ENCODE measurements around the gene CBX5. TPM values are rescaled to one million over a fixed set of nuclear protein-coding genes. Genes with fewer than 3 reads are reported as not detected.
"Not testable (repeated sequence)": the region's sequence is repeated elsewhere in the genome, so short reads cannot be mapped to it uniquely, and the experiment has no call there.

CBX5 gene
- polyA plus RNA-seq, 1 of the 3 experiments (the other 2 are of a cell fraction), result 11.6 TPM

- Histone ChIP-seq H3K27me3 (ENCODE audit: insufficient read depth) (no peaks in the 10 kb centered on the region), H3K4me2 (no peak overlapping the region), H4K20me1 (ENCODE audit: insufficient read depth) (no peaks in the 10 kb centered on the region), H3K4me1 (ENCODE audit: control insufficient read depth in 1 of 2, insufficient read depth in 2 of 2, low read depth in 1 of 2, low read length in 1 of 2) (peaks cover 0 to 15% of the 10 kb centered on the region in 2 experiments; a peak in 1 of 4 replicates), H3K27ac (ENCODE audit: low read depth in 2 of 2, low read length in 1 of 2) (no peak overlapping the region), H3K4me3 (ENCODE audit: low read depth in 2 of 2, low read length in 1 of 2) (no peak overlapping the region), H3K9me2 (no peaks in the 10 kb centered on the region), H3F3A (replicated peaks; ENCODE audit: insufficient read depth) (no peaks in the 10 kb centered on the region), H3K9me3 (no peaks in the 10 kb centered on the region), H3K36me3 (replicated peaks in 1 of 2; ENCODE audit: control insufficient read depth in 1 of 2, insufficient read depth in 2 of 2, low read length in 1 of 2) (peaks cover 7 to 23% of the 10 kb centered on the region in 2 experiments), H3K79me2 (ENCODE audit: insufficient read depth) (peaks cover 34% of the 10 kb centered on the region; the same call in 1 of the 2 replicates), H2AFZ (ENCODE audit: low read depth) (no peak overlapping the region), H3K9ac (no peak overlapping the region)
- TF ChIP-seq RCOR1 (IDR thresholded peaks at IDR 0.05; ENCODE audit: low read length), result no peak
- TF ChIP-seq YY1 (IDR thresholded peaks at IDR 0.05; ENCODE audit: low read depth), result no peak
- ChIA-PET CTCF (interaction anchor here (1.3 to 19.6 kb wide), 7 partner anchors 12 to 180 kb away, joined by 3 to 568 read pairs (median 6); partner anchors contain the start of genes HOXC5, HOXC8 and HOXC9), POLR2A (interaction anchor here (0.7 to 2.2 kb wide), 2 partner anchors 13 to 807 kb away, joined by 3 to 10 read pairs; no protein-coding TSS in a partner anchor)
- WGBS (ENCODE audit: low lambda C conversion rate), result 85% methylated on average over 1 of the region's 1 CpG
- no peak for DNase-seq
Measured at GRCh38 chr12:54185919-54186318, 94.0 kb downstream of the CBX5 start.

- not testable (repeated sequence) for H3K27ac ChIP-seq (ENCODE audit: low read depth in 2 of 2, low read length in 1 of 2); DNase-seq; H3K27me3 ChIP-seq (ENCODE audit: insufficient read depth); H3K9me3 ChIP-seq; H3K4me3 ChIP-seq (ENCODE audit: low read depth in 2 of 2, low read length in 1 of 2); H3F3A ChIP-seq (replicated peaks; ENCODE audit: insufficient read depth); H3K9ac ChIP-seq; H3K9me2 ChIP-seq; H3K4me2 ChIP-seq; H2AFZ ChIP-seq (ENCODE audit: low read depth); H4K20me1 ChIP-seq (ENCODE audit: insufficient read depth)
- H3K79me2 ChIP-seq (ENCODE audit: insufficient read depth), result peaks cover 34% of the 10 kb centered on the region; the same call in 1 of the 2 replicates
- WGBS (ENCODE audit: low lambda C conversion rate), result 95% methylated on average over 9 of the region's 9 CpGs
- H3K4me1 ChIP-seq (ENCODE audit: control insufficient read depth in 1 of 2, insufficient read depth in 2 of 2, low read depth in 1 of 2, low read length in 1 of 2), result peaks cover 0 to 15% of the 10 kb centered on the region in 2 experiments; a peak in 1 of 4 replicates
- ChIA-PET CTCF (interaction anchor here (1.8 to 19.6 kb wide), 4 partner anchors 12 to 179 kb away, joined by 6 to 568 read pairs (median 90); partner anchors contain the start of genes HOXC5, HOXC8 and HOXC9), POLR2A (interaction anchor here (0.7 to 2.2 kb wide), 2 partner anchors 12 to 806 kb away, joined by 3 to 10 read pairs; no protein-coding TSS in a partner anchor)
- peaks cover 7 to 23% of the 10 kb centered on the region in 2 experiments for H3K36me3 ChIP-seq (replicated peaks in 1 of 2; ENCODE audit: control insufficient read depth in 1 of 2, insufficient read depth in 2 of 2, low read length in 1 of 2)
Measured at GRCh38 chr12:54185297-54185696, 94.6 kb downstream of the CBX5 start.

DNA sequence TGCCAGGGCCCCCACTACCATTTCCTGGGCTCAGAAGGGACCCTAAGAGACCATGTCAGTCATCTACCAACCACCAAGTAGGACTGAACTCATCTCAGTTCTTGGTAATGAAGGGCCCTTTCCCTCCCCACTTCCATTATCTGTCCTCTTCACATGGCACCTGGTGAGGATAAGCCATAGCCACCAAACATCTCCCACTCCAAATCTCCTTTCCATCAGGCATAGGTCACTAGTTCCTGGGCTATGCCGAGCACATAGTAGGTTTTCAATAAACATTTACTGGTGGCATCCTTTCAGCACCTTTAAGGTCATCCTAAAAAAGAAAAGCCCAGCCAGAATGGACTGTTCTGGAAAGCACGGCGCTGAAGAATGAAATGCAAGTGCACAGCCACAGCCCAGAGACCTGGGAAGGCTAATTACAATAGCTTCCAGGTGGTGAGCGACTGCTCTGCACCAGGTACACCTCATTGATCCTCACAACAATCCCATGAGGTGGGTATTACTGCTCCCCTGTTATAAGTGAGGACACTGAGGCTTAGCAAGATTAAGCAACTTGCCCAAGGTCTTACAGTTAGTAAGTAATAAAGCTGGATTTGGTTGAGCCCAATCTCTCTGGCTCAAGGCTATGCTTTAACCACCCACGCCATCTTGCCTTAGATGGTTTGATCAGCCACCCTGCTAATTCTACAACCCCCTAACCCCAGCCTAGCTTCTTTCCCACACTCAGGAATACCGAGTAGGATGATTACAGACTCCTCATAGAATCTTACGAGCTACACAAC lies 95.7 kb downstream of the CBX5 start:
- H3F3A ChIP-seq (replicated peaks; ENCODE audit: insufficient read depth), result no peaks in the 10 kb centered on the region
- no peaks in the 10 kb centered on the region for H4K20me1 ChIP-seq (ENCODE audit: insufficient read depth)
- H3K27ac ChIP-seq (ENCODE audit: low read depth in 2 of 2, low read length in 1 of 2), result no peak overlapping the region
- no peaks in the 10 kb centered on the region for H3K27me3 ChIP-seq (ENCODE audit: insufficient read depth)
- H3K9ac ChIP-seq, result no peak overlapping the region
- no peak overlapping the region for H3K4me2 ChIP-seq
- no peak overlapping the region for H2AFZ ChIP-seq (ENCODE audit: low read depth)
- TF ChIP-seq, protein P1, sequence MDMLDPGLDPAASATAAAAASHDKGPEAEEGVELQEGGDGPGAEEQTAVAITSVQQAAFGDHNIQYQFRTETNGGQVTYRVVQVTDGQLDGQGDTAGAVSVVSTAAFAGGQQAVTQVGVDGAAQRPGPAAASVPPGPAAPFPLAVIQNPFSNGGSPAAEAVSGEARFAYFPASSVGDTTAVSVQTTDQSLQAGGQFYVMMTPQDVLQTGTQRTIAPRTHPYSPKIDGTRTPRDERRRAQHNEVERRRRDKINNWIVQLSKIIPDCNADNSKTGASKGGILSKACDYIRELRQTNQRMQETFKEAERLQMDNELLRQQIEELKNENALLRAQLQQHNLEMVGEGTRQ (IDR thresholded peaks at IDR 0.05; ENCODE audit: borderline replicate concordance, low read depth, low read length), result no peak
- CTCF ChIA-PET, result interaction anchor here (1.2 to 19.6 kb wide), 6 partner anchors 11 to 178 kb away, joined by 3 to 568 read pairs (median 30); partner anchors contain the start of genes HOXC5, HOXC8 and HOXC9
- H3K36me3 ChIP-seq (replicated peaks in 1 of 2; ENCODE audit: control insufficient read depth in 1 of 2, insufficient read depth in 2 of 2, low read length in 1 of 2), result peaks cover 7 to 23% of the 10 kb centered on the region in 2 experiments
- H3K4me1 ChIP-seq (ENCODE audit: control insufficient read depth in 1 of 2, insufficient read depth in 2 of 2, low read depth in 1 of 2, low read length in 1 of 2), result peaks cover 0 to 11% of the 10 kb centered on the region in 2 experiments; a peak in 1 of 4 replicates
- no peak overlapping the region for H3K4me3 ChIP-seq (ENCODE audit: low read depth in 2 of 2, low read length in 1 of 2)
- H3K79me2 ChIP-seq (ENCODE audit: insufficient read depth), result peaks cover 34% of the 10 kb centered on the region; the same call in 1 of the 2 replicates
- no peaks in the 10 kb centered on the region for H3K9me2 ChIP-seq
- no peaks in the 10 kb centered on the region for H3K9me3 ChIP-seq
- POLR2A ChIA-PET, result interaction anchor here (0.7 kb wide), 1 partner anchor 151 kb away, joined by 3 read pairs; the partner anchor contains the start of gene HOXC5
- no peak for DNase-seq
- WGBS (ENCODE audit: low lambda C conversion rate), result 96% methylated on average over 7 of the region's 7 CpGs

Data from SK-N-SH (cell line).